Ovary (tissue), 3 donors: ENCODE measurements around the gene FAM193B.

Source experiments
- POLR2A ChIP-seq: fragments of 450-650 bp; IDR thresholded peaks from one replicate; pipeline ENCODE4 v1.6.1; 2017; ENCODE audit warnings: antibody characterized with exemption, mild to moderate bottlenecking, moderate library complexity
- TF ChIP-seq, protein P1 (sequence below), 3 donors: fragments of 450-650 bp in 2 of 3; fragments of 200-600 bp in 1 of 3; IDR thresholded peaks; one replicate each; pipeline versions ENCODE4 v1.5.1 to v1.8.0; 2016 to 2022; ENCODE audit warnings: antibody characterized with exemption in 3 of 3, mild to moderate bottlenecking in 1 of 3
- donor health status: DM: no; HTN: no; CAD: no.

DNA sequence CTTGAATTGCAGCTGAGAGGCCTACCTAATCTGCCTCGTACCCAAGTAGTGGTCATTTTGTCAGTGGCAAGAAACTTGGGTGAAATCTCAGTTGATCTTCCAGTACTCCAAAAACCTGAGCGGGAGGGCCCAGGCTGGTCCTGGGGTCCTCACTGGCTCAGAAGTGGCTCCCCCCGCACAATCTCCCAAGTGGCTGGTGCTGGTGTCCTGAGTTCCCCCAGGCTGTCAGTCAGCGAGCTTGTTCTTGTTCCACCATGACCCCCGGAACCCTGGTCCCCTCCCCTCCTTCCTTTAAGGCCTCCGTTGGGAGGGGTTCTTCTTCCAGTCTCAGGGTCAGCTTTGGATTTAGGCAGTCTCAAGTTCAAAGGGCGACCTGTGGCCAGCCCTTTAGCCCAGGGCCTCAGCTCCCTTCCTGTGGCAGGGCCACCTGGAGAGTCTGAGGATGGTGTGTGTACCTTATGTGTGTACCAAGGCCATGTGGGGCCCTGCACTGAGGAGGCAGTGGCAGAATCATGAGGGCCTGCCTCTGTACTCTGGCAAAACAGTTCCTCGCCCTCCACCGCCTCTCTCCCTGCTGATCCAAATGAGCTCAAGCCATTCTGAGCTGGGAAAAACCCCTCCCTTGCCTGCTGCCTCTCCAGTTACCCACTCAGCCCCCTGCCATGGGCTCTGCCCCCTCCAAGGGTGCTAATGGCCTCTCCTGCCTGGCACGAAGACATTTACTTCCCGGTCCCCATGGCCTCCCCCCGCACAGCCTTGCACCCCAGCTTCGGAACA lies 76.5 kb downstream of the FAM193B start:
- no peak for TF ChIP-seq POLR2A
- TF ChIP-seq, protein P1, sequence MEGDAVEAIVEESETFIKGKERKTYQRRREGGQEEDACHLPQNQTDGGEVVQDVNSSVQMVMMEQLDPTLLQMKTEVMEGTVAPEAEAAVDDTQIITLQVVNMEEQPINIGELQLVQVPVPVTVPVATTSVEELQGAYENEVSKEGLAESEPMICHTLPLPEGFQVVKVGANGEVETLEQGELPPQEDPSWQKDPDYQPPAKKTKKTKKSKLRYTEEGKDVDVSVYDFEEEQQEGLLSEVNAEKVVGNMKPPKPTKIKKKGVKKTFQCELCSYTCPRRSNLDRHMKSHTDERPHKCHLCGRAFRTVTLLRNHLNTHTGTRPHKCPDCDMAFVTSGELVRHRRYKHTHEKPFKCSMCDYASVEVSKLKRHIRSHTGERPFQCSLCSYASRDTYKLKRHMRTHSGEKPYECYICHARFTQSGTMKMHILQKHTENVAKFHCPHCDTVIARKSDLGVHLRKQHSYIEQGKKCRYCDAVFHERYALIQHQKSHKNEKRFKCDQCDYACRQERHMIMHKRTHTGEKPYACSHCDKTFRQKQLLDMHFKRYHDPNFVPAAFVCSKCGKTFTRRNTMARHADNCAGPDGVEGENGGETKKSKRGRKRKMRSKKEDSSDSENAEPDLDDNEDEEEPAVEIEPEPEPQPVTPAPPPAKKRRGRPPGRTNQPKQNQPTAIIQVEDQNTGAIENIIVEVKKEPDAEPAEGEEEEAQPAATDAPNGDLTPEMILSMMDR (IDR thresholded peaks at IDR 0.05): no peak
